Tibial nerve (tissue), 4 donors: ENCODE data around the gene LRFN5. TPM values are rescaled to one million over a fixed set of nuclear protein-coding genes. Genes with fewer than 3 reads are reported as not detected.

Source experiments
- DNase-seq, 2 donors: peaks; one replicate each; pipeline ENCODE4 v3.0.0-alpha.2; 2019; ENCODE audit warnings: low spot score in 2 of 2
- H3K27ac ChIP-seq, 4 donors: fragments of 200-600 bp; sonication (generic) in 3 of 4; one replicate each; pipeline ENCODE4 v1.5.1; 2017 to 2019; ENCODE audit warnings: mild to moderate bottlenecking in 1 of 4
- H3K27me3 ChIP-seq, 2 donors: fragments of 200-600 bp; sonication (generic) in 1 of 2; one replicate each; pipeline versions ENCODE4 v1.5.1 to v1.6.0; 2017 to 2019
- H3K36me3 ChIP-seq, 3 donors: fragments of 200-600 bp; sonication (generic); one replicate each; pipeline ENCODE4 v1.5.1; 2018 to 2019
- H3K4me1 ChIP-seq, 4 donors: fragments of 200-600 bp; sonication (generic) in 3 of 4; one replicate each; pipeline ENCODE4 v1.5.1; 2017 to 2019
- H3K4me3 ChIP-seq, 4 donors: fragments of 200-600 bp; sonication (generic) in 3 of 4; one replicate each; pipeline ENCODE4 v1.5.1; 2017 to 2019; ENCODE audit warnings: mild to moderate bottlenecking in 1 of 4, moderate library complexity in 1 of 4
- H3K9me3 ChIP-seq, 4 donors: fragments of 200-600 bp; sonication (generic) in 3 of 4; one replicate each; pipeline ENCODE4 v1.5.1; 2017 to 2019
- CTCF ChIP-seq, 5 experiments: fragments of 200-600 bp in 3 of 5; fragments of 450-650 bp in 2 of 5; sonication (generic) in 3 of 5; IDR thresholded peaks; one replicate each; pipeline ENCODE4 v1.5.1; 2016 to 2019; ENCODE audit warnings: antibody characterized with exemption in 5 of 5, mild to moderate bottlenecking in 3 of 5, moderate library complexity in 2 of 5
- EP300 ChIP-seq, 2 donors: sonication (generic); formaldehyde crosslinking; IDR thresholded peaks; one replicate each; pipeline ENCODE4 v1.6.1; 2017; ENCODE audit warnings: antibody characterized with exemption in 2 of 2, mild to moderate bottlenecking in 1 of 2
- POLR2A ChIP-seq, 2 donors: fragments of 450-650 bp; IDR thresholded peaks; one replicate each; pipeline ENCODE4 v1.6.1; 2017; ENCODE audit warnings: antibody characterized with exemption in 2 of 2, mild to moderate bottlenecking in 2 of 2, moderate library complexity in 2 of 2
- WGBS, 2 donors: methylation state at CpG; one replicate each; pipeline ENCODE4 v1.1.5; 2018; 5-methylcytosine and 5-hydroxymethylcytosine counted together
- total RNA-seq, 4 donors: library from RNA; depleted of rRNA; stranded (reverse); fragments of >200 nt; gene quantifications; one replicate each; pipeline ENCODE4 v1.1.0, GENCODE V29; 2016

Gene LRFN5
- total RNA-seq, 4 donors from 2014 or later, result 8.0 to 72.6 (median 10.7) TPM

GRCh38 chr14:41641690-41642089 is 35.0 kb downstream of the LRFN5 start:
- no peak for DNase-seq
- Histone ChIP-seq H3K9me3 (no peaks in the 10 kb centered on the region), H3K36me3 (no peaks in the 10 kb centered on the region), H3K27ac (no peak overlapping the region), H3K4me3 (no peak overlapping the region), H3K4me1 (no peaks in the 10 kb centered on the region), H3K27me3 (no peaks in the 10 kb centered on the region)
- TF ChIP-seq CTCF (IDR thresholded peaks at IDR 0.05) (no peak), EP300 (IDR thresholded peaks at IDR 0.05) (no peak), POLR2A (IDR thresholded peaks at IDR 0.05) (no peak)
- 95% methylated on average over 1 of the region's 1 CpG for WGBS, 2 donors

GRCh38 chr14:41642367-41642766 is 35.7 kb downstream of the LRFN5 start:
- 28 to 58% methylated on average over 1 of the region's 1 CpG for WGBS, 2 donors
- Histone ChIP-seq H3K4me3 (no peak overlapping the region), H3K4me1 (no peaks in the 10 kb centered on the region), H3K27ac (no peak overlapping the region), H3K9me3 (no peaks in the 10 kb centered on the region), H3K36me3 (no peaks in the 10 kb centered on the region), H3K27me3 (no peaks in the 10 kb centered on the region)
- no peak for TF ChIP-seq CTCF (IDR thresholded peaks at IDR 0.05)
- TF ChIP-seq EP300 (IDR thresholded peaks at IDR 0.05), result no peak
- TF ChIP-seq POLR2A (IDR thresholded peaks at IDR 0.05), result no peak
- DNase-seq, result no peak

DNA sequence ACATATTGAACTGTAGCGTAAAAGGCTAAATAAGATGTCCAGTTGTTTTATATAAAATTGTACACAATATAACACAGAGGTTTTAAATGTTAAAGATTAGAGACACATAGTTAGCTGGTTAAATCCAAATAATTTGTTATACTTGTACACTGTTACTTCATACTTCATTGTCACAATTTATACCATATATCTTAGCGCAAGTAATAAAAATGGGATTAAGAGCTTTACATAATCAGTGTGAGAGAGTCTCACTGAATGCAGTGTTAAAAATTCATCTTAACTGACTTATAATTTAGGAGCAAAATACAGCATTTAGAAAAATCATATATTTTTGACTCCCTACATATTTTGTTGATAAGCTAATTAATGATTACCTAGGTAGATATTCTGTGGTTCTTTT is 36.1 kb downstream of the LRFN5 start:
- H3K36me3 ChIP-seq, result no peaks in the 10 kb centered on the region
- 93 to 94% methylated on average over 2 of the region's 2 CpGs for WGBS, 2 donors
- no peaks in the 10 kb centered on the region for H3K9me3 ChIP-seq
- H3K27ac ChIP-seq, result no peak overlapping the region
- no peak for DNase-seq
- H3K27me3 ChIP-seq, result no peaks in the 10 kb centered on the region
- H3K4me1 ChIP-seq, result no peaks in the 10 kb centered on the region
- TF ChIP-seq CTCF (IDR thresholded peaks at IDR 0.05), result no peak
- TF ChIP-seq EP300 (IDR thresholded peaks at IDR 0.05), result no peak
- no peak for TF ChIP-seq POLR2A (IDR thresholded peaks at IDR 0.05)
- no peak overlapping the region for H3K4me3 ChIP-seq

DNA sequence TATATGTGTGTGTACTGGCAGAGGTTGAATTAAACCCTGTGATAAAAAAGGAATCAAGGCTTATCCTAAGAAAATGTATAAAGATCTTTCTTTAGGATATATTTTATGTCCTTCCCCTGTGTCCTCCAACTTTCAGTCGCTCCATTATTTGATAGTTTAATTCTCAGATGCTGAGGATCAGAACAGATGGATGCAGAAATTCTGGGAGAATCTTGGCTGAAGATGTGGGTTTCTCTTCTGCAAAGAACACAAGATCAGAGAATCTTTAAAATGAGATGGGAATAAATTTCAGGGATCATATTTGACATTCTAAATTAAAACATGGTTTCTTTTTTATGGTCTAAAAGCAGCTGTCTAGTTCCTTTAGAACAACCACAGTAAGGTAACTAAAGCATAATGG is 37.9 kb downstream of the LRFN5 start:
- Histone ChIP-seq H3K27ac (no peak overlapping the region), H3K36me3 (no peaks in the 10 kb centered on the region), H3K27me3 (no peaks in the 10 kb centered on the region), H3K9me3 (no peaks in the 10 kb centered on the region), H3K4me1 (no peaks in the 10 kb centered on the region), H3K4me3 (no peak overlapping the region)
- 82 to 90% methylated on average over 1 of the region's 1 CpG for WGBS, 2 donors
- no peak for DNase-seq
- no peak for TF ChIP-seq POLR2A (IDR thresholded peaks at IDR 0.05)
- TF ChIP-seq CTCF (IDR thresholded peaks at IDR 0.05), result no peak
- no peak for TF ChIP-seq EP300 (IDR thresholded peaks at IDR 0.05)

- WGBS, 2 donors, result 68 to 77% methylated on average over 1 of the region's 1 CpG
- no peaks in the 10 kb centered on the region for H3K27me3 ChIP-seq
- no peak overlapping the region for H3K4me3 ChIP-seq
- H3K9me3 ChIP-seq, result no peaks in the 10 kb centered on the region
- no peak for DNase-seq
- no peaks in the 10 kb centered on the region for H3K36me3 ChIP-seq
- no peak for TF ChIP-seq EP300 (IDR thresholded peaks at IDR 0.05)
- no peak for TF ChIP-seq POLR2A (IDR thresholded peaks at IDR 0.05)
- TF ChIP-seq CTCF (IDR thresholded peaks at IDR 0.05), result no peak
- H3K27ac ChIP-seq, result no peak overlapping the region
- H3K4me1 ChIP-seq, result no peaks in the 10 kb centered on the region
Measured at GRCh38 chr14:41650802-41651201, 44.1 kb downstream of the LRFN5 start.
